Thyroid gland (tissue), 4 donors: ENCODE measurements around the gene NEK5.

Source experiments
- POLR2A ChIP-seq, 2 donors: fragments of 450-650 bp; IDR thresholded peaks; one replicate each; pipeline ENCODE4 v1.6.1; 2017; ENCODE audit warnings: antibody characterized with exemption in 2 of 2, mild to moderate bottlenecking in 2 of 2, moderate library complexity in 1 of 2
- TF ChIP-seq, protein P1 (sequence below), 6 experiments: fragments of 200-600 bp in 3 of 6; fragments of 450-650 bp in 3 of 6; sonication (generic) in 3 of 6; IDR thresholded peaks; one replicate each; pipeline ENCODE4 v1.5.1; 2016 to 2019; ENCODE audit warnings: antibody characterized with exemption in 6 of 6, mild to moderate bottlenecking in 2 of 6, inconsistent platforms in 1 of 6, moderate library complexity in 1 of 6

DNA sequence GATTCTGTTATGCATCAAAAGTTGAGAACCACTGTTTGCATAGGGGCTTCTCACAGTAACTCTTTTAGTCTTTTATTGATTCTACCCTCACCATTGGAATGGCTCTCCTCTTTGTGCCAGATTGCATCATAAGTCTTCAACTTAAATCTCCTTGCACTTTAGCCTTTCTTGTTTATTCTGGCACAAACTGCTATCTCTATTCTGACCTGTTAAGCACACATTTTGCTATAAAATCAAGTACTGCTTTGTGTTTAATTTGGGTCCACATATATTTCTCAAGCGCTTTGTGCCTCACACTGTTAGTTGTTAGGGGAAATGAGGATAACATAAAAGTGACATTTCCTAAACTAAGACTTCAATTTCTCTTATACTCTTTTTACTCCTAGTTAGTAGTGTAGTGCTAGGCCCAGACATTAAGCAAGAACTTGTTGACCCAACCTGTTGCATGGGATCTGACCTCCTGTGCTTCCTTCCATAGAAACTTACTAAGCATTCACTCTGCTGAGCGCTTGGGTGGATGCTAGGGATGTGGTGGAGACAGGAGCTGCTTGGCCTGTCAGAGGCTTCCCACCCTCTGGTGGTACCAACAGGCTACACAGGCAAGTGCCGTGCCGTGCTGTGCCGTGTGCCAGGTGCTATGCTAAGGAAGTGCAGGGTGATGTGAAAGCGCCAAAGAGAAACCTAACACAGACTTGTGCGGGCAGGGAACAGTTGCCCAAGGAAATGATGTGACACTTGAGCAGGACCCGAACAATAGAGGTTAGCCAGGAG is 103.2 kb downstream of the NEK5 start:
- no peak for TF ChIP-seq POLR2A (IDR thresholded peaks at IDR 0.05)
- TF ChIP-seq, protein P1, sequence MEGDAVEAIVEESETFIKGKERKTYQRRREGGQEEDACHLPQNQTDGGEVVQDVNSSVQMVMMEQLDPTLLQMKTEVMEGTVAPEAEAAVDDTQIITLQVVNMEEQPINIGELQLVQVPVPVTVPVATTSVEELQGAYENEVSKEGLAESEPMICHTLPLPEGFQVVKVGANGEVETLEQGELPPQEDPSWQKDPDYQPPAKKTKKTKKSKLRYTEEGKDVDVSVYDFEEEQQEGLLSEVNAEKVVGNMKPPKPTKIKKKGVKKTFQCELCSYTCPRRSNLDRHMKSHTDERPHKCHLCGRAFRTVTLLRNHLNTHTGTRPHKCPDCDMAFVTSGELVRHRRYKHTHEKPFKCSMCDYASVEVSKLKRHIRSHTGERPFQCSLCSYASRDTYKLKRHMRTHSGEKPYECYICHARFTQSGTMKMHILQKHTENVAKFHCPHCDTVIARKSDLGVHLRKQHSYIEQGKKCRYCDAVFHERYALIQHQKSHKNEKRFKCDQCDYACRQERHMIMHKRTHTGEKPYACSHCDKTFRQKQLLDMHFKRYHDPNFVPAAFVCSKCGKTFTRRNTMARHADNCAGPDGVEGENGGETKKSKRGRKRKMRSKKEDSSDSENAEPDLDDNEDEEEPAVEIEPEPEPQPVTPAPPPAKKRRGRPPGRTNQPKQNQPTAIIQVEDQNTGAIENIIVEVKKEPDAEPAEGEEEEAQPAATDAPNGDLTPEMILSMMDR (IDR thresholded peaks at IDR 0.05): no peak
